Measurements from ENCODE around the gene FBXO28. TPM values are rescaled to one million over a fixed set of nuclear protein-coding genes. Genes with fewer than 3 reads are reported as not detected.
"Not testable (repeated sequence)": the region's sequence is repeated elsewhere in the genome, so short reads cannot be mapped to it uniquely, and the experiment has no call there.

The FBXO28 gene
- total RNA-seq, 1 donor from 2014 or later, result 34.7 TPM

- no peak for DNase-seq (ENCODE audit: extremely low read depth, low read depth, low spot score)
Observed at GRCh38 chr1:224183591-224184312, 69.8 kb downstream of the FBXO28 start.

- no peak for DNase-seq (ENCODE audit: extremely low read depth, low read depth, low spot score)
Observed at GRCh38 chr1:224185208-224185607, 71.3 kb downstream of the FBXO28 start.

- no peak for DNase-seq (ENCODE audit: extremely low read depth, low read depth, low spot score)
Observed at GRCh38 chr1:224188286-224188685, 74.4 kb downstream of the FBXO28 start.

GRCh38 chr1:224189561-224189960 lies 75.7 kb downstream of the FBXO28 start:
- no peak for DNase-seq (ENCODE audit: extremely low read depth, low read depth, low spot score)

- no peak for DNase-seq (ENCODE audit: extremely low read depth, low read depth, low spot score)
Observed at GRCh38 chr1:224192082-224192788, 78.3 kb downstream of the FBXO28 start.

GRCh38 chr1:224193319-224193966 lies 79.5 kb downstream of the FBXO28 start:
- no peak for DNase-seq (ENCODE audit: extremely low read depth, low read depth, low spot score)

- DNase-seq (ENCODE audit: extremely low read depth, low read depth, low spot score), result no peak
Observed at GRCh38 chr1:224196813-224197600, 83.1 kb downstream of the FBXO28 start.

GRCh38 chr1:224198572-224198971 lies 84.7 kb downstream of the FBXO28 start:
- DNase-seq (ENCODE audit: extremely low read depth, low read depth, low spot score), result no peak

GRCh38 chr1:224199679-224200078 lies 85.8 kb downstream of the FBXO28 start:
- DNase-seq (ENCODE audit: extremely low read depth, low read depth, low spot score), result no peak

GRCh38 chr1:224201383-224201782 lies 87.5 kb downstream of the FBXO28 start:
- DNase-seq (ENCODE audit: extremely low read depth, low read depth, low spot score), result no peak

GRCh38 chr1:224201853-224202252 lies 87.9 kb downstream of the FBXO28 start:
- no peak for DNase-seq (ENCODE audit: extremely low read depth, low read depth, low spot score)

GRCh38 chr1:224203243-224204016 lies 89.5 kb downstream of the FBXO28 start:
- DNase-seq (ENCODE audit: extremely low read depth, low read depth, low spot score), result no peak

- no peak for DNase-seq (ENCODE audit: extremely low read depth, low read depth, low spot score)
Observed at GRCh38 chr1:224205438-224205840, 91.5 kb downstream of the FBXO28 start.

- DNase-seq (ENCODE audit: extremely low read depth, low read depth, low spot score), result not testable (repeated sequence)
Observed at GRCh38 chr1:224205931-224206538, 92.1 kb downstream of the FBXO28 start.

- DNase-seq (ENCODE audit: extremely low read depth, low read depth, low spot score), result no peak
Observed at GRCh38 chr1:224211206-224211962, 97.5 kb downstream of the FBXO28 start.

Measured in glomerular endothelial cell (primary cell).